K562 (cell line): ENCODE data around the gene MYL4. TPM values are rescaled to one million over a fixed set of nuclear protein-coding genes. Genes with fewer than 3 reads are reported as not detected.

ENCODE experiments used
- CEBPZ ChIP-seq: fragments of 150-350 bp; IDR thresholded peaks from 2 replicates; pipeline ENCODE4 v1.6.1; 2014; ENCODE audit warnings: low read depth, mild to moderate bottlenecking, low read length, borderline replicate concordance
- CXXC5 ChIP-seq: fragments of 250-450 bp; sonication (Bioruptor Pico); IDR thresholded peaks from 2 replicates; pipeline ENCODE4 v1.8.0; 2022; ENCODE audit warnings: inconsistent platforms, mild to moderate bottlenecking, moderate library complexity
- DMBX1 ChIP-seq: fragments of 250-450 bp; sonication (Bioruptor Pico); IDR thresholded peaks from 2 replicates; pipeline ENCODE4 v1.8.0; 2022; ENCODE audit warnings: inconsistent platforms, mild to moderate bottlenecking, moderate library complexity, borderline replicate concordance
- ELK3 ChIP-seq: fragments of 450-650 bp; formaldehyde crosslinking; IDR thresholded peaks from 2 replicates; pipeline ENCODE4 v1.4.0; 2020; ENCODE audit warnings: mild to moderate bottlenecking
- FOXJ3 ChIP-seq: sonication (generic); formaldehyde crosslinking; IDR thresholded peaks from 2 replicates; pipeline ENCODE4 v1.4.0; 2020; ENCODE audit warnings: mild to moderate bottlenecking, missing genetic modification reagents
- GATAD2B ChIP-seq: fragments of 450-650 bp; IDR thresholded peaks from 2 replicates; pipeline ENCODE4 v1.6.1; 2017; ENCODE audit warnings: mild to moderate bottlenecking, borderline replicate concordance
- POLR2B ChIP-seq: fragments of 450-650 bp; IDR thresholded peaks from 2 replicates; pipeline ENCODE4 v1.6.1; 2018; ENCODE audit warnings: low read depth; ENCODE audit not compliant: partially characterized antibody
- PTBP1 ChIP-seq: fragments of 200-400 bp; formaldehyde crosslinking; IDR thresholded peaks from 2 replicates; pipeline ENCODE4 v1.6.1; 2017; ENCODE audit warnings: low read depth, low read length
- RNF219 ChIP-seq: fragments of 250-450 bp; sonication (Bioruptor Pico); IDR thresholded peaks from 2 replicates; pipeline ENCODE4 v1.5.0; 2022; ENCODE audit warnings: mild to moderate bottlenecking
- SREBF2 ChIP-seq: sonication (generic); formaldehyde crosslinking; IDR thresholded peaks from 2 replicates; pipeline ENCODE4 v1.4.0; 2020; ENCODE audit warnings: mild to moderate bottlenecking, missing genetic modification reagents
- TCF15 ChIP-seq: fragments of 250-450 bp; sonication (Bioruptor Pico); IDR thresholded peaks from 2 replicates; pipeline ENCODE4 v1.8.0; 2022; ENCODE audit warnings: moderate library complexity, mild to moderate bottlenecking, inconsistent platforms
- ZNF133 ChIP-seq: fragments of 250-450 bp; sonication (Bioruptor Pico); IDR thresholded peaks from 2 replicates; pipeline ENCODE4 v1.4.0; 2020; ENCODE audit warnings: mild to moderate bottlenecking
- ZNF134 ChIP-seq: fragments of 250-450 bp; sonication (Bioruptor Pico); conservative IDR thresholded peaks from 2 replicates; pipeline ENCODE4 v1.4.0; 2020
- ZNF232 ChIP-seq: sonication (generic); formaldehyde crosslinking; IDR thresholded peaks from 2 replicates; pipeline ENCODE4 v1.8.0; 2022; ENCODE audit warnings: mild to moderate bottlenecking, missing genetic modification reagents
- ZNF274 ChIP-seq: IDR thresholded peaks from 2 replicates; pipeline ENCODE4 v1.6.1; 2011; ENCODE audit warnings: low read depth, mild to moderate bottlenecking, low read length, moderate library complexity, borderline replicate concordance
- ZNF609 ChIP-seq: sonication (generic); formaldehyde crosslinking; IDR thresholded peaks from 2 replicates; pipeline ENCODE4 v1.8.1; 2023; ENCODE audit warnings: missing genetic modification reagents, mild to moderate bottlenecking, borderline replicate concordance
- ZNF79 ChIP-seq: fragments of 250-450 bp; sonication (Bioruptor Pico); IDR thresholded peaks from 2 replicates; pipeline ENCODE4 v1.4.0; 2020; ENCODE audit warnings: low read depth, mild to moderate bottlenecking, moderate library complexity
- polyA plus RNA-seq, 8 experiments: library from polyadenylated mRNA; depleted of rRNA in 4 of 8; stranded (reverse) in 5 of 8; unstranded in 3 of 8; fragments of >200 nt; fragmentation: Nextera tagmentation in 2 of 8; fragmentation: Illumina TruSeq in 1 of 8; extraction: Ambion mirVana in 2 of 8; extraction: Trizol in 1 of 8; gene quantifications; 2 replicates each; pipeline versions ENCODE4 v1.2.1 to v1.2.3, GENCODE V29; 2011 to 2014; ENCODE audit warnings: inconsistent platforms in 1 of 8, missing spikeins in 1 of 8
- total RNA-seq, 7 experiments: library from RNA; depleted of rRNA in 6 of 7; stranded (reverse); fragments of >200 nt in 6 of 7; fragmentation: Illumina TruSeq in 2 of 7; extraction: Trizol in 2 of 7; gene quantifications; 2 replicates each; pipeline versions ENCODE4 v1.2.1 to v1.2.3, GENCODE V29; 2011 to 2021; ENCODE audit warnings: low replicate concordance in 1 of 7

Gene MYL4
- total and polyA plus RNA-seq, 9 of the 15 experiments (the other 6 are each of a cell fraction or from before 2014, with no cell fraction given): 117 to 423 (median 221) TPM

GRCh38 chr17:47210105-47210504, 957 bp downstream of the MYL4 start (continued):
- TF ChIP-seq POLR2B (no peak), ZNF79 (CRISPR knock-in tag) (no peak), SREBF2 (CRISPR knock-in tag) (no peak), PTBP1 (no peak), CEBPZ (no peak), ZNF232 (CRISPR knock-in tag) (no peak), ZNF133 (CRISPR knock-in tag) (no peak), TCF15 (CRISPR knock-in tag) (no peak), ZNF274 (no peak), ELK3 (no peak), DMBX1 (0 out of 2 replicates have a peak, but pooled peaks have one; percentile 20), ZNF134 (CRISPR knock-in tag) (no peak), RNF219 (CRISPR knock-in tag) (no peak), GATAD2B (no peak), ZNF609 (CRISPR knock-in tag) (no peak), CXXC5 (no peak), FOXJ3 (CRISPR knock-in tag) (no peak)
